GM04503 (cell line): ENCODE measurements around the gene NDUFAF7.
"Not testable (repeated sequence)": the region's sequence is repeated elsewhere in the genome, so short reads cannot be mapped to it uniquely, and the experiment has no call there.

ENCODE experiments used
- DNase-seq: peaks from one replicate; pipeline ENCODE4 v3.0.0-alpha.2; 2012; ENCODE audit warnings: low read depth

NDUFAF7 gene

GRCh38 chr2:37282746-37283145, 51.3 kb downstream of the NDUFAF7 start:
- DNase-seq = no peak

GRCh38 chr2:37283207-37283606, 51.7 kb downstream of the NDUFAF7 start:
- peak; percentile 67 for DNase-seq

DNA sequence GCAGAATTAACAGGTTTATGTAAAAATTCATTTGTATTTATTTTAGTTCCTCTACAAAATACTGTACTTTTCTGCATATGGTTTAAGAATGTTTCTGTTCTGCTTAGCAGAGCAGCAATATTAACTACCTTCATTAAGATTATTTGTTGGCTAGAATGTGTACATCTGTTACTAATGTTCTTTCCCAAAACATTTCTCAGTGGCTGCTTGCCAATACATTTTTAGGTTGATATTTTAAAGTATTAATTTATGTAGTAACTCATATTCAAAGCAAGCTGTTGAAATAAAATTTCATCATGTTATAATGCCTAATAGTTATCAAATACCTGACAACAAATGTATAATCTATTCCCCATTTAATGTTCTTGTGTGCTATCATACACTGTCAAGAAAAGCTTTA, 52.9 kb downstream of the NDUFAF7 start:
- no peak for DNase-seq

DNA sequence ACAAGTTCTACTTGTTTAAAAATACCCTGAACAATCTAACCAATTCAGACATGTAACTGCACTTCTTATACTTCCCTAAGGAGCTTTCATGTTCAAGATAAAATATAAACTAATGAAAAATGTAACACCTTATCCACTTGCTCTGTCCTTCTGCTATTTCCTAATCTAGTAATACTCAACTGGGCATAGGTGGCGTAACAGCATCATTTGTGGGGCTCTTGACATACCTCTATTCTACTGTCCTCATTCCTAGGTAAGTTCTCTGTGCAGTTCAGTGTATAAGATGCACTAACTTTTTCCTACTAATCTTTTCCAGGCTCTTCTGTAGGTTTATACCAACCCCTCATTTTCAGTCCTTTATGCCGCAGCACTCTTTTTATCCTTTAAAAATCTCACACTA, 56.5 kb downstream of the NDUFAF7 start:
- DNase-seq = no peak

DNA sequence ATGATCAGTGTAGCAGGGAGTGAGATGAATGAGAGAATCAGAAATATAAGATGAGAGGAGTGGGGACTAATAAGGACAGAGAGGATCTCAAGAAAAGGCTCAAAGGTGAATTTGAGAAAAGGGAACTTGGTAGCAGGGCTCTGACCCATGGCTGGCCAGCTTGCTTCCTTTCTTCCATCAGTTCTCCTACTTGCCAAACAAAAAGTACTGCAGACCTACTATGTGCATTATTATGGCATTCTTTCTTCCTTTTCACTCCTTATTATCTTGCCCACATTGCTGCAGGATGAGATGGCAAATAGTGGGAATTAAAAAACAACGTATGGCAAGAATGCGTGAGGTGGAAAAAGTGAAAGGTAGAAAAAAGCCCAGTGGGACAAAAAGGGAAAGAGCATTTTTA, 60.2 kb downstream of the NDUFAF7 start:
- no peak for DNase-seq

DNA sequence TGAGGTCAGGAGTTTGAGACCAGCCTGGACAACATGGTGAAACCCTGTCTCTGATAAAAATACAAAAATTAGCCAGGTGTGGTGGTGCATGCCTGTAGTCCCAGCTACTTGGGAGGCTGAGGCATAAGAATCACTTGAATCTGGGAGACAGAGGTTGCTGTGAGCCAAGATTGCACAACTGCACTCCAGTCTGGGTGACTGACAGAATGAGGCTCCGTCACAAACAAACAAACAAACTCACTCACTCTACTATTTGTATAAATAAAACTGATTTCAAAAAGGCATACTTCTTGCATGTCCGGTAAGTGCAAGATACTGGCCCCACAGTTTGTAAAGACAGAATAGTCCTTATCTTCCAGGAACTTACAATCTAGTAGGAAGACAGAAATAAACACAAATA, 63.4 kb downstream of the NDUFAF7 start:
- not testable (repeated sequence) for DNase-seq

DNA sequence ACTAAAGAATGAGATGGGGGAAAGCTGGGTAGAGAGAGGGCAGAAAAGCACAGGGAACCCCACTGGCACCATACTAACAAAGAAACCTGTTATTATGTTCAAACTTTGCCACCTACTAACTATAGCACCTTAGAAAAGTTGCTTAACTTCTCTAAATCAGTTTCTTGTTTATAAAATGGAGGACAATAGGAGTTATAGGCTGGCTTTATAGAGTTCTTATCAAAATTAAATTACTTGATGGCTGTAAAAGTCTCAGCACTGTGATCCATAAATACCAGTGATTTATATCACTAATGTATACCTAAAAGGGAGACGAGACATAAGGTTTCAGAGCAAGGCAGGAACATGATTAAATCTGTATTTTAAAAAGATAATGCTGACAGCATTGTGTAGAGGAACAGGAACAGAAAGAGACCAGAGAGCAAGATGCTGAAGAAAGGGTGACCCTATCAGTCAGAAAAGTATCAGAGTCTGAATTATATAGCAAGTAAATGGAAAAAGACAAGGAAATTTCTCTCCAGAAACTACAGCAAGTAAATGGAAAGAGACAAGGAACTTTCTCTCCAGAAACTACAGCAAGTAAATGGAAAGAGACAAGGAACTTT, 64.1 kb downstream of the NDUFAF7 start:
- DNase-seq = no peak

GRCh38 chr2:37297632-37298031, 66.2 kb downstream of the NDUFAF7 start:
- DNase-seq = no peak
